GM20431 (cell line): ENCODE data around the gene TLR7.

Experiments used
- in situ Hi-C: fragments of 300-500 bp; cut with MseI, MboI; formaldehyde crosslinking; loops from one replicate; pipeline ENCODE4 v1.15.0; 2020; ENCODE audit warnings: low sequenced_read_pairs; ENCODE audit not compliant: unreplicated experiment

TLR7 gene

DNA sequence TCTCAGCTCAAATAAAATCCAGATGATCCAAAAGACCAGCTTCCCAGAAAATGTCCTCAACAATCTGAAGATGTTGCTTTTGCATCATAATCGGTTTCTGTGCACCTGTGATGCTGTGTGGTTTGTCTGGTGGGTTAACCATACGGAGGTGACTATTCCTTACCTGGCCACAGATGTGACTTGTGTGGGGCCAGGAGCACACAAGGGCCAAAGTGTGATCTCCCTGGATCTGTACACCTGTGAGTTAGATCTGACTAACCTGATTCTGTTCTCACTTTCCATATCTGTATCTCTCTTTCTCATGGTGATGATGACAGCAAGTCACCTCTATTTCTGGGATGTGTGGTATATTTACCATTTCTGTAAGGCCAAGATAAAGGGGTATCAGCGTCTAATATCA lies 20.9 kb downstream of the TLR7 start:
- in situ Hi-C loops = no loop called here

DNA sequence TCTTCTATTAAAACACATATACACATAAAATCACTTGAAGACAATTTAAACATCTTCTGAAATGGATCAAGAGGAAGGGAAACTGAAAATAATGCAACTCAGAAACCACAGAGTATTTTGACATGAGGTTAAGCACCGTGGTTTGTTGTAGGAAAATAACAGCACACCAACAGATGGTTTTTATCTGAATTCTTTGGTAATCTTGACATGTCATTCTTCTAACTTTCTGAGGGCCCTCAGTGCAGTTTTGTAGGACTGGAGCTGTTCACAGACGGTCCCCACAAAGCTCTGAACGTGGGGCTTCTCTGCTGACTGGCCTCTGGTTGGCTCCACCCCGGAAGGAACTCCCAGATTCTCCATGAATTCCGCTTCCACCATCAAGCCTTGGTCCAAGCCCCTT lies 23.6 kb downstream of the TLR7 start:
- in situ Hi-C loops = loop anchor here (10.0 kb wide), 1 partner anchor 76 kb away; no protein-coding TSS in a partner anchor

DNA sequence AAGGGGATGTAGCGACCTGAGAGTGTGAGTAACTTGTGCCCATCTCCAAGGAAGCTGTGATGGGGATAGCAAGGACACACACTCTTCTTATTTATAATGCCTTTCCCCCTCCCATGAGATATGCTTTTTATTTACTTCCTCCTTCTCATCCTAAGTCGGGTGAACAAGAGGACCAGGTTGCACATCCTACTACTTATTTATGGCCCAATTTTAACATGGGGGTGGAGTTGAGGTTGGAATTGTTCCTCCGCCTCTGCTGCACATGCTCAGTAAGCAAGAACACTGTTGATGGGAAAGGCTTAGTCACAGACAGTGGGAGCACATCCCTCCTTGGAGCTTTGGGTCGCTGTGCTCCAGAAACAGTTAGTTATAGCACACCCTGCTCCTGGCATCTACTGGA lies 24.3 kb downstream of the TLR7 start:
- in situ Hi-C loops = loop anchor here (10.0 kb wide), 1 partner anchor 76 kb away; no protein-coding TSS in a partner anchor

DNA sequence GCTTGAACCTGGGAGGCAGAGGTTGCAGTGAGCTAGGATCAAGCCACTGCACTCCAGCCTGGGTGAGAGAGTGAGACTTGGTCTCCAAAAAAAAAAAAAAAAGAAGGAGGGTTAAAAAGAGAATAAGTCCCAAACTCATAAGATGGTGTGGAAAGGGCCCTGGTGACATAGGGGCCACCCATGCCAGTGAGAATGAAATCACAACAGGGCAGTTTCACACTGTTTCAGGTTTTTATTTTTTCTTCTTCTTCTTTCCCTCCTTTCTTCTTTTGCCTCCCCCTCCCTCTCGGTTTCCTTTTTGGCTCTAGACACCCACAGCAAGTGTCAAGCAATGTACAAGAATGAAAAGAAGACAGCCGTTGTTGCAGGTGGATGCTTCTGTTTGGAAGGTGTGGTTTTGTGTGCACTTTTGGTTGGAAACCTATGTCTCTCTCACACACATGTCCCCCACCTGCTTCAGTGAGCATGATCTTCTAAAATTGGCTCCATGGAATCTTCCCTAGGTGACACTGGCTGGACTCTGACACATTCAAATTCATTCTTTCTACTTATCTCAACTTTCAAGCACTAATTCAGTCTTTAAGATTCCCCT lies 25.1 kb downstream of the TLR7 start:
- in situ Hi-C loops = loop anchor here (10.0 kb wide), 1 partner anchor 77 kb away; no protein-coding TSS in a partner anchor

DNA sequence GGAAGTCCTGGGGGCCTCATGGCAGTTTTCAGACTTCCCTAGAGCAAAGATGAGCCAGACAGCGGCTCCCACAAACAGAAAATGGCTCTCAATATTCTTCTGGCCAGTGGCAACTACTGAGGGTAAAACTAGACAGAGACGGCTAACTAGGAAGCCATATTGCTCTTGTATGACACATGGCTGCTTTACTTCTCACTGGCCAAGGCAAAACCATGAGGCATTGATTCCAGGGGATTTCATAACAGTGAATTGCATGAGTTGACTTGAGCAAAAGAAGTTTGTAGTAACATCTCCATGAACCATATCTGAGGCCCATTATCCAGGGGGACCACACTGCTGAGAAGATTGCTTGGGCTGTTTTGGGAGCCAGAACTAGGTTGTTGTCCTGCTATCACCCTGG lies 25.8 kb downstream of the TLR7 start:
- in situ Hi-C loops = loop anchor here (10.0 kb wide), 1 partner anchor 78 kb away; no protein-coding TSS in a partner anchor

DNA sequence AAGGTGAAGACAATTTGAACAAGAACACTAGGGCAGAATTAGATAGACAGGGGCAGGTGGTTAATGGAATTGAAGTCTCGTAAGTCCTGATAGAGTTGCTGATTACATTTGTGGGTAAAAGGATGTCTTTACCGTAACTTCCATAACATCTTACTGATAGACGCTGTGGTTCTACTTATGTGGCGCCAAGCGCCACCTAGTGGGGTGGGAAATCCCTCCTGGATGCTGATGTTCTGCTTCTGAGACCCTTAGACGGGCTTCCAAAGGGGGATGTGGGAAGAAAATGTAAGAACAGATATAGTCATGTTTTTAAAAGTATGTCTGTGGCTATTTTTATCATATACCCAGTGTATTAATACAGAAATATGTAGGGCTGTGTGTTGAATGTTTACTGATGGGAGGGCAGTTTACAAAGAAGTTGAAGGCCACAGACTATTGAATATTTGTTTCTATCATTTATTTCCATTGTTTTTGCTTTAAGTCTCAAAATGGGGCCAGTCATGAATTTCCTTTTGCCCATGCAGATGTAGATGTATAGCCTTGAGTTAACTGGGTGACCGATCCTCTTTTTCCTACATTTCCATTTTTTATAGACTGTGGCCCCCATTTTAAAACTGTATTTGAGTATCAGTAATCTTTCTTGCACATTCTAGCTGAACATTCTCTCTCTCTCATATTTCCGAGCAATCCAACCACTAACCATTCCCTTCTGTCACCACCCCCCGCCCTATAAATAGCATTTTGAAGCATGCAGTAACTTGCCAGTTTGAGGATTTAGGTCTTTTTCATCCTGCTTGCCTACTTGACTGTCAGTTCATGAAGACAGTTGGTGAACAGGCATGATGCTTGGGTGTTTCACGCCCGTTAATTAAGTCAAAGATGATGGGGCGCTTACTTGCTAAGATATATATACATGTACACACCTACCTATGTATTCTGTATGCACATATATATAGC lies 27.5 kb downstream of the TLR7 start:
- in situ Hi-C loops = loop anchor here (10.0 kb wide), 1 partner anchor 80 kb away; no protein-coding TSS in a partner anchor

DNA sequence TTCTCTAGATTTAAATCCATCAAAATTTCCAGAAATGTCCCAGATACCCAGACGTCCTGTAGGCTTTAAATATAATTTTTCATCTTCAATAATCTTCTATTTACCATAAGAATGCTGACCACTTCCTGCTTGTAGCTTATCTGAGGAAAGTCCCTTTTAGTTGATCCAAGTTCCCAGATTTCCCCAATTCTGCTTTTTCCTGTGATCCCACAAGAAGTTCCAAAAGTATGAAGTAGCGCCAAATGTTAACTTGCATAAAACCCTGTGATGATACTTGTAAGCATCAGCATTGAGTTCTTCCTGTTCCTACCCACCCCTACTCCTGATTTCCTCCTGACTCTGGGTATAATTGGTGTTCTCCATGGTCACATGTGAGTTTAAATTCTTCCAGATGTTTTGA lies 29.0 kb downstream of the TLR7 start:
- in situ Hi-C loops = loop anchor here (10.0 kb wide), 1 partner anchor 81 kb away; no protein-coding TSS in a partner anchor

DNA sequence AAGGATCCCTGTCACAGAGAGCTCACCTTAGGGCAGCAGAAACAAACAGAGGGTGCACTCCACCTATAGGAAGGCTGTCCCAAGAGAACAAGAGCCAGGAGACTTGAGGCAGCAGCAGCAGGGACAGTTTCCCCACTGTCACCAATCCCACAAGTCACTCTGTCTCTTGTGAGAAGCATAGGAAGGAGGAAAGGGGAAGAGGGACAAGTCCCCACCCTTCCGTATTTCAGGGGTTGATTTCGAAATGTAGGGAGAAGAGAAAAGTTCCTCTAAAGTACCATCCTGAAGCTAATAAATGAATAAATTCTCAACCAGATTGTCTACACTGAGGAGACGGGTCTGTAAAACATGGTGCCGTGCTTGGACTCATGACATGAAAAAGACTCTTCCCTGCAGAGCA lies 30.1 kb downstream of the TLR7 start:
- in situ Hi-C loops = loop anchor here (10.0 kb wide), 1 partner anchor 82 kb away; no protein-coding TSS in a partner anchor

DNA sequence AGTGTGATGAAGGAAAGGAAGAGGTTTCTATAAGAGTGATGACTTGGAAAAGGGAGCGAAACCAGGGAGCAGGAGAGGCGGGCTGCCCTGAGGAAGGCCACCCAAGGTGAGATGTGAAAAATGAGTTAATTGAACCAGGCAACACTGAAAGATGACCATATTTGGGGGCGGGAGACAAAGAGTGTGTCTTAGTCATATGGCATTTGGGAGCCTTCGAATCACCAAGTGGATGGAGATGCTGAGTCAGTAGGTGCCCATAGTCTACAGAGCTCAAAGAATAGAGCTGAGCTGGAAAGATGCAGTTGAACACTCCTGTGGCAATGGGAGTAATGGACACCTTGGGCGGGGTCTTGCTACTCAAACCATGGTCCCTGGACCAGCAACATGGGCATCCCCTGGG lies 31.2 kb downstream of the TLR7 start:
- in situ Hi-C loops = loop anchor here (10.0 kb wide), 1 partner anchor 83 kb away; no protein-coding TSS in a partner anchor

DNA sequence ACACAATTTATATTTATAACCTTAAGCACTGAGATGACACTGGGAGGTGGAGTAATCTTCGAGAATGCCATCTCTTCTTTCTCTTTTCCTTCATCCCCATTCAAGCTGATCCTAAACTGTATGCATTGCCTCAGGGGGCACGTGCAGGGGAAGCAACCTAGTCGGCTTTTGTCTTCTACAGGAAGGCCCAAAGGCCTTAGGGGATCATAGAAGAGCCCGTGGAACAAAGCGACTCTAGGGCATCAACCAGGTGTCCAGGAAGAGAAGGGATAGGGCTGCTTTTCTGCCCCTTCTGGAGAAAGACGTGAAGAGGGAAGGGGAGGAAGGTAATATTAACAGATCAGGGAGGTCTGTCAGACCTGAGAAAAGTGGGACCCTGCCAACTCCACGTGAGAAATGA lies 32.6 kb downstream of the TLR7 start:
- in situ Hi-C loops = loop anchor here (10.0 kb wide), 1 partner anchor 85 kb away; no protein-coding TSS in a partner anchor

DNA sequence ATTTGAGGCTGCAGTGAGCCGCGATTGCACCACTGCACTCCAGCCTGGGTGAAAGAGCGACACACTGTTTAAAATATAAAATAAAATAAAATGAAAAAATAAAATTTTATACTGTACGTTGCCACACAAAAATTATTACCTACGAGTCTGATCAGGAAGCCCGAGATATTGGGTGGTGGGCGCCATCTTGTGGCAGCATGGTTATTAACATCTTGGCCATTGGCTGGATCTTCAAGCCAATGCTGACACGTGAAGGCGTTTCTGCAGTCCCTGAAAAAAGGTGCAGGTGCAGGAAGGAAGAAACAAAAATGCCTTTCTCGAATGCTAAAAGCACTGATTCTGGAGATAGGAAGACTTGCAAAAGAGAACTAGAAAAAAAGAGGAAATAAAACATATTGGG lies 34.6 kb downstream of the TLR7 start:
- in situ Hi-C loops = no loop called here

DNA sequence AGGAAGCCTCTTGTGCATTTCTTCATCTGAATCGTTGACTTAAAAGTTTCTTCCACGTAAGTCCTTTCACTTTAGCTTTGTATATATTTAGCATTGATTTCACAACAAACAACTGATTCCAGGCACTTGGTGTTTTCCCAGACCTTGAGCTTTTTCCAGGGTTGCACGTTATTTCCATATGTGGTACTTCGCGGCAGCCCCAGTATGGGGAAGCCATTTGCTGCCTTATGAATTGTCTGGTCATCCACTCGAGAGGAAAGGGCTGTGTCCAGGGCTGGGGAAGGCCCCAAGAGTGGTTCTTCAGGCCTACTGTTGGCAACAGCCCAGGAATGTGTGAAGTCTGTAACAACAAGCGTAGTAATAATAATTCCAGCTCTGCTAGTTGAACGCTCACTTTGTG lies 36.8 kb downstream of the TLR7 start:
- in situ Hi-C loops = no loop called here

DNA sequence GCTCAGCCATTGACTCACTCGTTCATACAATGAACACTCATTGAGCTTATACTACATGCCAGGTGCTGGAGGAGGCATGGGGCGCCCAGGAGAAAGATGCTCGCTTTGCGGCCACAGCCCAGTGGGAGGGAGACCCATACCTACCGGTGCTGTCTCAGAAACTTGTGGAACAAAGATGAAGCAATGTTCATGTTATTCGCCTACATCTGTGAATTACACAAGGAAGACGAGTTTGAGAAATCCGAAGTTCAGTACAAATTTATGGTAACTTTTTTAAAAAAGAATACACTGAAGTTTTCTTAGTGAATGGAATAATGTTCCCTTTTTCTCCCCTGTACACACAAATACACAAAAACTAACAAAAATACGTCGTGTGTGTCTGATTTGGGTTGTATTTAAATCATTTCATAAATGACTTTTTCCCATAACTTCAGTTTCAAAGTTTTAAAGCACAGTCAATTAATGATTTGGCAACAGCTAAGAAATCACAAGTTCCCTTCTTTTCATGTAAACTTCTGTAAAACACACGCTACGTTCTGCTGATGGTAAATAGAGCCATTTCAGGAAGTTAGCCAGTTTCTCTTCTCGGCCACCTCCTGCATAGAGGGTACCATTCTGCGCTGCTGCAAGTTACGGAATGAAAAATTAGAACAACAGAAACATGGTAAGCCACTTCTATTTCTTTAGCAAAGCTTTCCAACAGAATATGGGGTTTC lies 39.3 kb downstream of the TLR7 start, which contains the start of gene TLR8:
Gene TLR8 (plus strand): TSS at position 575 of the 716 bp plus-strand sequence. CDS start 87 bp downstream, at position 662.
- in situ Hi-C loops = no loop called here

DNA sequence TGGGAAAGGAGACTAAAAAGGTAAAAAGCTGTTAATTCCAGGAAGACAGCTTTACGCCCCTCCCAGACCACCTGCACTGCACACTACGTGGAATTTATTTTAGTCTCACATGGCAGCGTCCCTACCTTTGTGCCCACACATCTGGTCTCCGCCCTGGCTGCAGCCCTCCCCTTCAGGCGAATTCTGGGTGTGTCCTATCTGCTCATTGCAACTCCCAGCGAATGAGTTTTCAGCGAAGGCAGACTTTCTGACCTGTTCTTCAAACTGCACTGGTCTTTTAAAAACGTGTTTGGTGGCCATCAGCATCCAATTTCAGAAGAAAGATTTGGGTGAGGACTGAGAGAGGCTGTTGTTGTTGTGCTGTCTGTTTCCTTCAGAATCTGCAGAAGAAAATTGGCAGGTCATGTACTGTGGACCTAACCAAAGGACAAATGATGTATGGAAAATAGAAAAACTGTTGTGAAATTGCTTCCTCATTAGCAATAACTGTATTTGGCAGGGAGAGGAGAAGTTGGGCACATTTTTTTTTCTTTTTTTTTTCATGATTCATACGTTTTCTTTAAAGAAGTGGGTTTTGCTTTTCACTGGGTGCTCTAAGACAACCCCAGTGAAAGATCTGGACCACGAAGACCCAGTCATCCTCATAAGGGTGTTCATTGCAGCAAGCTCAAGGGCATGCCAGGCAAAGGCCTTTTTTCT lies 43.7 kb downstream of the TLR7 start:
- in situ Hi-C loops = no loop called here

DNA sequence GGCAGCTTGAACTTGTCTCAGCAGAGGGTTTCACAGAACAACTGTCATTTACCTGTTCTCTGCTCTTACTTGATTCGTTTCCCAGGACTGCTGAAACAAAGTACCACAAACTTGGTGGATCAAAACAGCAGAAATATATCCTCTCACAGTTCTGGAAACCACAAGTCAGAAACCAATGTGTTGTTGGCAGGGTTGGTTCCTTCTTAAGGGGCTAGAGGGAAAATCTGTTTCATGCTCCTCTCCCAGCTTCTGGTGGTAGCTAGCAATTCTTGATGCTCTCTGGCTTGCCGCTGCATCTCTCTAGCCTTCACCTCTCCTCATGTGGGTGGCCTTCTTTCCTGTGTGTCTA lies 44.2 kb downstream of the TLR7 start:
- in situ Hi-C loops = no loop called here

DNA sequence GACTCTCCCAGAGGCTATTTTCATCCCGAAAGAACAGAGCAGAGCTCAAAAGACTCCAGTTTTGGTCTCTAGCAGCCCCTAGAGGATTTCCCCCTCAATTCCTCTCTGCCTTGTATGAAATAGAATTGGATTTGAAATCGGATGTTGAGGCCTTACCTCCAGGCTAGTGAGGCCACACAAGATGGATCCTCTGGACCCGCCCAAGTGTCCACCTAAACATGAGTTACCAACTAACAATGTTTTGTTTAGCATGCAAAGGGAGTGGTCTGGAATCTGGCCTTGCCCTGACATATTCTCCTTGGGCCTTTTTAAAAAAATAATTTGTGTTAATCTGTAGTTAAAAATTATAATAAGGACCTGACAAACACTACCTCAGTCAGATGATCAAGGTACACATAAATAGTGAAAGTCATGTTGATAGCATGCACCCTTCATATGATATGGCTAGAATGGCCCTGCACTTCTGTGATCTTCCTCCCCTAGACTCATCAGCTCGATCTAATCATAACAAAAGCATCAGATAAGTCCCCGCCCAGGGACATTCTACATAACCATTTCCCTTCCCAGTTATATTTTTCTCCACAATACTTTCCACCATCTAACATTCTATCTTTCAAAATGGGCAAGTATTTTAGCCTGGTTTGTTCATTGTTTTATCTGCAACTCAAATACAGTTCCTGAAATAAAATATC lies 46.1 kb downstream of the TLR7 start:
- in situ Hi-C loops = no loop called here

DNA sequence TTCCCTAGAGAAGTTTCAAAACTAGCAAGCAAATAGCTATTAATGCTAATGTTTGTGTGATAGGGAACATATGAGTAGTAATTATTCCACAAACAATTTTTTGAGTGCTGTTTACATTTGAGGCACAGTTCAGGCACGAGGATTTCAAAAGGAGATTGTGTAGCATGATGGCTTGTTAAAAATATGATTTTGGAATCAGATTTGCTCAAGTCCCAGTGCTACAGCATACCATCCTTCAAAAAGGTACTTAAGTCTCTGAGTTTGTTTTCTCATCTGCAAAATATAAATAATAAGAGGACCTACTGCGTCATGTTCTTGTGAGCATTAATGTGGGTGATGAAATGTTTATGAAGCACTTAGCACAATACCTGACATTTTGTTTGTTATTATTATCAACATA lies 50.9 kb downstream of the TLR7 start:
- in situ Hi-C loops = no loop called here

DNA sequence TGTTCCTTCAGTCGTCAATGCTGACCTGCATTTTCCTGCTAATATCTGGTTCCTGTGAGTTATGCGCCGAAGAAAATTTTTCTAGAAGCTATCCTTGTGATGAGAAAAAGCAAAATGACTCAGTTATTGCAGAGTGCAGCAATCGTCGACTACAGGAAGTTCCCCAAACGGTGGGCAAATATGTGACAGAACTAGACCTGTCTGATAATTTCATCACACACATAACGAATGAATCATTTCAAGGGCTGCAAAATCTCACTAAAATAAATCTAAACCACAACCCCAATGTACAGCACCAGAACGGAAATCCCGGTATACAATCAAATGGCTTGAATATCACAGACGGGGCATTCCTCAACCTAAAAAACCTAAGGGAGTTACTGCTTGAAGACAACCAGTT lies 52.2 kb downstream of the TLR7 start:
- in situ Hi-C loops = no loop called here

DNA sequence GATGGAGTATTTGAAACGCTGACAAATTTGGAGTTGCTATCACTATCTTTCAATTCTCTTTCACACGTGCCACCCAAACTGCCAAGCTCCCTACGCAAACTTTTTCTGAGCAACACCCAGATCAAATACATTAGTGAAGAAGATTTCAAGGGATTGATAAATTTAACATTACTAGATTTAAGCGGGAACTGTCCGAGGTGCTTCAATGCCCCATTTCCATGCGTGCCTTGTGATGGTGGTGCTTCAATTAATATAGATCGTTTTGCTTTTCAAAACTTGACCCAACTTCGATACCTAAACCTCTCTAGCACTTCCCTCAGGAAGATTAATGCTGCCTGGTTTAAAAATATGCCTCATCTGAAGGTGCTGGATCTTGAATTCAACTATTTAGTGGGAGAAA lies 52.7 kb downstream of the TLR7 start:
- in situ Hi-C loops = no loop called here
